HepG2 (cell line): ENCODE measurements around the gene CPNE8.

Source experiments
- ATAD3A ChIP-seq: sonication (generic); formaldehyde crosslinking; IDR thresholded peaks from 2 replicates; pipeline ENCODE4 v1.4.0; 2020; ENCODE audit warnings: missing genetic modification reagents
- GABPA ChIP-seq, 2 experiments: IDR thresholded peaks; 2 replicates each; pipeline ENCODE4 v1.6.1; 2011 to 2016; ENCODE audit warnings: low read depth in 2 of 2, low read length in 1 of 2, missing biosample characterization in 1 of 2, missing genetic modification characterization in 1 of 2
- KLF6 ChIP-seq: IDR thresholded peaks from 2 replicates; pipeline ENCODE4 v1.8.0; 2016; ENCODE audit warnings: missing biosample characterization, missing genetic modification reagents
- NR3C1 ChIP-seq: sonication (generic); formaldehyde crosslinking; IDR thresholded peaks from 2 replicates; pipeline ENCODE4 v1.4.0; 2020; ENCODE audit warnings: missing genetic modification reagents
- RXRA ChIP-seq: sonication (generic); formaldehyde crosslinking; IDR thresholded peaks from 2 replicates; pipeline ENCODE4 v1.5.1; 2020; ENCODE audit warnings: missing genetic modification reagents
- TCF12 ChIP-seq, 2 experiments: fragments of 450-650 bp in 1 of 2; sonication (generic) in 1 of 2; formaldehyde crosslinking in 1 of 2; IDR thresholded peaks; 2 replicates each; pipeline versions ENCODE4 v1.6.1 to v1.8.0; 2017 to 2022; ENCODE audit warnings: antibody characterized with exemption in 1 of 2, mild to moderate bottlenecking in 1 of 2, missing genetic modification reagents in 1 of 2, moderate library complexity in 1 of 2
- ZNF124 ChIP-seq: sonication (generic); formaldehyde crosslinking; IDR thresholded peaks from 2 replicates; pipeline ENCODE4 v1.4.0; 2020; ENCODE audit warnings: missing genetic modification reagents
- ZNF816 ChIP-seq: sonication (generic); formaldehyde crosslinking; IDR thresholded peaks from 2 replicates; pipeline ENCODE4 v1.8.0; 2022; ENCODE audit warnings: missing genetic modification reagents, mild to moderate bottlenecking, borderline replicate concordance

GRCh38 chr12:38954238-38954873, 49.0 kb upstream of the CPNE8 start:
- TF ChIP-seq GABPA (IDR thresholded peaks at IDR 0.05; ENCODE audit: low read depth, low read length), result no peak
- no peak for TF ChIP-seq GABPA (CRISPR knock-in tag; IDR thresholded peaks at IDR 0.05; ENCODE audit: low read depth)
- no peak for TF ChIP-seq ZNF124 (CRISPR knock-in tag)
- TF ChIP-seq KLF6 (CRISPR knock-in tag), result no peak
- TF ChIP-seq ATAD3A (CRISPR knock-in tag), result no peak
- no peak for TF ChIP-seq NR3C1 (CRISPR knock-in tag)
- TF ChIP-seq ZNF816 (CRISPR knock-in tag), result no peak
- TF ChIP-seq TCF12 (IDR thresholded peaks at IDR 0.05), result no peak
- no peak for TF ChIP-seq TCF12 (CRISPR knock-in tag; IDR thresholded peaks at IDR 0.05)
- TF ChIP-seq RXRA (CRISPR knock-in tag), result no peak
